ENCODE measurements around the gene IL19.

IL19 gene
- long read RNA-seq = 0 reads

DNA sequence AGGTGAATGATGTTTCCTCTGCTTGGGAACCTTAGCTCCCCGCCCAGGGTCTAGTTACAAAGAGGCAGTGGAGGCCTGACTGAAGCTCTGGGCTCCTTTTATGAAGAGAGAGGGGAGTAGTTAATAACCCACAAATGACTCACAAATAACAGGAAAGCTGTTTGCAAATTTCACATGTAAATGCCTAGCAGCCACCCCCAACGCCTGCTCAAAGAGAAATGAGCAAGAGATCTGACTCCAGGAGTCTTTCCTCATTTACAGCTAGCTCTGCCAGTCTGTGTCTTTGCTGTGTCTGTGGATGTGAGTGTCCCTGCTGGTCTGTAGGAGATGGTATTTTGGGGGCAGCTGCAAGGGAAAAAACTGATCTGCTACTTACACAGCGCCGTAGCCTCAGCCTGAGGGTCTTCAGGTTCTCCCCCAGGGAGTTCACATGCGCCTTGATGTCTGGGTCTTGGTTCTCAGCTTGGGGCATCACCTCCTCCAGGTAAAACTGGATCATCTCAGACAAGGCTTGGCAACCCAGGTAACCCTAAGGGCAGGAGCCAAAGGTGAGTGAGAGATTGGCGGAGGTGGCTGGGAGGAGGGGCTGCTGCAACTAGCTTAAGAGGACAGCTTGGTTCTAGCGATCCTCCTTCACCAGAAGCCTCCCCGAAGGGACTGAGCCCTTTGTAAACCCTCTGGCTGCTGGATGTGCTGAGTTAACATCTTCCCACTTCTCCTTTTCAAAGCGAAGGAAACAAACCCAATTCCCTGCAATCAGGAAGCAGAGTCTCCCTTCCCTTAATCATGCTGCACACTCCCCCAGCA lies at the start of gene IL19:
IL19 (plus strand) TSS at position 243 of the 807 bp plus-strand sequence. CDS start 65,890 bp downstream, outside the sequence.
- Histone ChIP-seq H3K27ac (replicated peaks) (no peak within 1 kb of the TSS; the same call in 1 of the 2 replicates), H3K4me3 (replicated peaks; ENCODE audit: insufficient read depth, low read length) (no peak within 1 kb of the TSS), H3K27me3 (ENCODE audit: insufficient read depth, poor library complexity, severe bottlenecking) (no peaks in the 10 kb centered on the region)
- TF ChIP-seq SPI1 (IDR thresholded peaks at IDR 0.05; ENCODE audit: borderline replicate concordance, low read depth) = peak; percentile 99
- TF ChIP-seq, protein P1, sequence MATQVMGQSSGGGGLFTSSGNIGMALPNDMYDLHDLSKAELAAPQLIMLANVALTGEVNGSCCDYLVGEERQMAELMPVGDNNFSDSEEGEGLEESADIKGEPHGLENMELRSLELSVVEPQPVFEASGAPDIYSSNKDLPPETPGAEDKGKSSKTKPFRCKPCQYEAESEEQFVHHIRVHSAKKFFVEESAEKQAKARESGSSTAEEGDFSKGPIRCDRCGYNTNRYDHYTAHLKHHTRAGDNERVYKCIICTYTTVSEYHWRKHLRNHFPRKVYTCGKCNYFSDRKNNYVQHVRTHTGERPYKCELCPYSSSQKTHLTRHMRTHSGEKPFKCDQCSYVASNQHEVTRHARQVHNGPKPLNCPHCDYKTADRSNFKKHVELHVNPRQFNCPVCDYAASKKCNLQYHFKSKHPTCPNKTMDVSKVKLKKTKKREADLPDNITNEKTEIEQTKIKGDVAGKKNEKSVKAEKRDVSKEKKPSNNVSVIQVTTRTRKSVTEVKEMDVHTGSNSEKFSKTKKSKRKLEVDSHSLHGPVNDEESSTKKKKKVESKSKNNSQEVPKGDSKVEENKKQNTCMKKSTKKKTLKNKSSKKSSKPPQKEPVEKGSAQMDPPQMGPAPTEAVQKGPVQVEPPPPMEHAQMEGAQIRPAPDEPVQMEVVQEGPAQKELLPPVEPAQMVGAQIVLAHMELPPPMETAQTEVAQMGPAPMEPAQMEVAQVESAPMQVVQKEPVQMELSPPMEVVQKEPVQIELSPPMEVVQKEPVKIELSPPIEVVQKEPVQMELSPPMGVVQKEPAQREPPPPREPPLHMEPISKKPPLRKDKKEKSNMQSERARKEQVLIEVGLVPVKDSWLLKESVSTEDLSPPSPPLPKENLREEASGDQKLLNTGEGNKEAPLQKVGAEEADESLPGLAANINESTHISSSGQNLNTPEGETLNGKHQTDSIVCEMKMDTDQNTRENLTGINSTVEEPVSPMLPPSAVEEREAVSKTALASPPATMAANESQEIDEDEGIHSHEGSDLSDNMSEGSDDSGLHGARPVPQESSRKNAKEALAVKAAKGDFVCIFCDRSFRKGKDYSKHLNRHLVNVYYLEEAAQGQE (IDR thresholded peaks at IDR 0.05; ENCODE audit: insufficient replicate concordance, low read depth) = no peak
- no peak for TF ChIP-seq GABPA (IDR thresholded peaks at IDR 0.05; ENCODE audit: low read depth)
- TF ChIP-seq, protein P2, sequence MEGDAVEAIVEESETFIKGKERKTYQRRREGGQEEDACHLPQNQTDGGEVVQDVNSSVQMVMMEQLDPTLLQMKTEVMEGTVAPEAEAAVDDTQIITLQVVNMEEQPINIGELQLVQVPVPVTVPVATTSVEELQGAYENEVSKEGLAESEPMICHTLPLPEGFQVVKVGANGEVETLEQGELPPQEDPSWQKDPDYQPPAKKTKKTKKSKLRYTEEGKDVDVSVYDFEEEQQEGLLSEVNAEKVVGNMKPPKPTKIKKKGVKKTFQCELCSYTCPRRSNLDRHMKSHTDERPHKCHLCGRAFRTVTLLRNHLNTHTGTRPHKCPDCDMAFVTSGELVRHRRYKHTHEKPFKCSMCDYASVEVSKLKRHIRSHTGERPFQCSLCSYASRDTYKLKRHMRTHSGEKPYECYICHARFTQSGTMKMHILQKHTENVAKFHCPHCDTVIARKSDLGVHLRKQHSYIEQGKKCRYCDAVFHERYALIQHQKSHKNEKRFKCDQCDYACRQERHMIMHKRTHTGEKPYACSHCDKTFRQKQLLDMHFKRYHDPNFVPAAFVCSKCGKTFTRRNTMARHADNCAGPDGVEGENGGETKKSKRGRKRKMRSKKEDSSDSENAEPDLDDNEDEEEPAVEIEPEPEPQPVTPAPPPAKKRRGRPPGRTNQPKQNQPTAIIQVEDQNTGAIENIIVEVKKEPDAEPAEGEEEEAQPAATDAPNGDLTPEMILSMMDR (IDR thresholded peaks at IDR 0.05; ENCODE audit: insufficient read depth, low read length) = no peak
- no peak for TF ChIP-seq POLR2AphosphoS5 (IDR thresholded peaks at IDR 0.05; ENCODE audit: low read depth)
- DNase-seq (ENCODE audit: low read depth in 1 of 2, low spot score in 1 of 2) = peak in 1 of 2 experiments; percentile 76

DNA sequence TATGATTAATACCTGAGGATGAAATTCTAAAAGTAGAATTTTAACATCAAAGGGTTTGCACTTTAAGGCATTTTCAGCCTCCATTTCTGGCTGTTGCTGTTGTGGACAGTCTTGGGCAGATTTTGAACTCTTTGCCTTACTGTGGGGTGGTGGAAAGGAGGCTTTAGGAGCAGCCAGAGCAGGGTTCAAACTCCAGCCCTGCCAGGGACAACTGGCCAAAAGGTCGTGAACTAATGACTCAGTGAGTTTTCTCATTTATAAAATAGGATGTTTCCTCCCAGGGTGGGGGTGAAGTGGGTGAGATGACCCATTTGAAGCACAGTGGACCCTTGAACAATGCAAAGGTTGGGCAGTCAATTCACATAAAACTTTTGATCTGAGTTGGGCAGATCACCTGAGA lies 49.1 kb upstream of the IL19 start:
- Histone ChIP-seq H3K27ac (replicated peaks) (no peak overlapping the region), H3K27me3 (ENCODE audit: insufficient read depth, poor library complexity, severe bottlenecking) (no peaks in the 10 kb centered on the region), H3K4me3 (replicated peaks; ENCODE audit: insufficient read depth, low read length) (no peak overlapping the region)
- no peak for DNase-seq (ENCODE audit: low read depth in 1 of 2, low spot score in 1 of 2)
- no peak for TF ChIP-seq POLR2AphosphoS5 (IDR thresholded peaks at IDR 0.05; ENCODE audit: low read depth)
- TF ChIP-seq GABPA (IDR thresholded peaks at IDR 0.05; ENCODE audit: low read depth) = no peak
- TF ChIP-seq, protein P2 (IDR thresholded peaks at IDR 0.05; ENCODE audit: insufficient read depth, low read length) = no peak
- TF ChIP-seq SPI1 (IDR thresholded peaks at IDR 0.05; ENCODE audit: borderline replicate concordance, low read depth) = no peak
- TF ChIP-seq, protein P1 (IDR thresholded peaks at IDR 0.05; ENCODE audit: insufficient replicate concordance, low read depth) = no peak

DNA sequence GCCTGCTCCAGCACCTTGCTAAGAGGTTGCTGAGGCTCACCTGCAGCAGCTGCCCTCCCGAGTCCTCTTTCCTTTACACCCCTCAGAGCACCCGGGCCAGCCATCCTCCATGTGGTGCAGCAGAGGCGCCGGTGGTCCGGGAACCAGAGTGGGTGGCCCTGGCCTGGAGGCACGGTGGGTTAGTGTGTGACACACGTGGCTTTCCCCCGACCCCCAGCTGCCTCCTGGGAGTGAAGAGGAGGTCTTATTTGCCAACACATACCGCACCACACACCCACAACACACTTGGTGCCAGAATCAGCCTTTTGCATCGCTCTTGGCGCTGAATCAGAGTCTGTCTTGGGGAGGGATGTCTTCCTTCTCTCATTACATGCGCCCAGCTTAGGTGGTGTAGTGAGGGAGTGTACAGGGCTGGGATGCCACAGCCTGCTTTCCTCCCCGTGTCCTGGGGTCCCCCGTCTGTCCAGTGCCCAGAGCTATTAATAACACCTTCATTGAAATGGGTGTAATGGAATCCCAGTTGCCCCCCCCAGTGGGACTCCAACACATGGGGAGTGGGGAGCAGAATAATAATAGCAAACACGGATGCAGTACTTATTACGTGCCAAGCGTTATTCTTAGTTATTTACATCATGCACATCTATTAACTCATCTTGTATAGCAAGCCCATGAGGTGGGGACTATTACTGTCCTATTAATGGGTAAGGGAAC lies 47.7 kb upstream of the IL19 start:
- H3K27ac ChIP-seq (replicated peaks) = no peak overlapping the region; the same call in 1 of the 2 replicates
- H3K4me3 ChIP-seq (replicated peaks; ENCODE audit: insufficient read depth, low read length) = no peak overlapping the region
- DNase-seq (ENCODE audit: low read depth in 1 of 2, low spot score in 1 of 2) = no peak
- H3K27me3 ChIP-seq (ENCODE audit: insufficient read depth, poor library complexity, severe bottlenecking) = no peaks in the 10 kb centered on the region
- TF ChIP-seq, protein P1 (IDR thresholded peaks at IDR 0.05; ENCODE audit: insufficient replicate concordance, low read depth) = no peak
